ENCODE data around the gene HJURP.

The HJURP gene

DNA sequence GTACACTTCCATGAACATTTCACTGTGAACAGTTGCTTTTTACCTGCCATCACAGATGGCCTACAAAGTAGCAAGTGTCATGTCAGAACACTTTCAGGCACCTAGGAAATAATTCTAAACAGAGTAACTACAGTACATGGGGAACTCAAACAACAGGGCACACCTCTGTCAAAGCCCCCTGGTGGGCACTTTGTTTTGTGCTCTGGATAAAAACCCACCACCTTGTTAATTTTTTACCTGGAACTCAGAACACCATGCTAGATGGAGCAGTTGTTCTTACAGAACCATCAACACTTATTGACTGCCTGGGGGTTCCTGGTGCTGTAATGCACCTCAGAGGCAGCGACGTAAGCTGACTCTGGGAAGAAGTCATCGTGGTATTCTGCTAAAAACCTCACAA lies 11.5 kb upstream of the HJURP start:
- no peaks in the 10 kb centered on the region for H3K27me3 ChIP-seq (ENCODE audit: insufficient read depth, low read depth)
- no peaks in the 10 kb centered on the region for H3K36me3 ChIP-seq (ENCODE audit: insufficient read depth)
- no peak overlapping the region for H3K27ac ChIP-seq
- no peak overlapping the region for H3K9ac ChIP-seq
- no peak overlapping the region for H3K4me3 ChIP-seq (IDR thresholded peaks at IDR 0.05; ENCODE audit: insufficient read depth, low read depth, low read length)
- TF ChIP-seq, protein P1, sequence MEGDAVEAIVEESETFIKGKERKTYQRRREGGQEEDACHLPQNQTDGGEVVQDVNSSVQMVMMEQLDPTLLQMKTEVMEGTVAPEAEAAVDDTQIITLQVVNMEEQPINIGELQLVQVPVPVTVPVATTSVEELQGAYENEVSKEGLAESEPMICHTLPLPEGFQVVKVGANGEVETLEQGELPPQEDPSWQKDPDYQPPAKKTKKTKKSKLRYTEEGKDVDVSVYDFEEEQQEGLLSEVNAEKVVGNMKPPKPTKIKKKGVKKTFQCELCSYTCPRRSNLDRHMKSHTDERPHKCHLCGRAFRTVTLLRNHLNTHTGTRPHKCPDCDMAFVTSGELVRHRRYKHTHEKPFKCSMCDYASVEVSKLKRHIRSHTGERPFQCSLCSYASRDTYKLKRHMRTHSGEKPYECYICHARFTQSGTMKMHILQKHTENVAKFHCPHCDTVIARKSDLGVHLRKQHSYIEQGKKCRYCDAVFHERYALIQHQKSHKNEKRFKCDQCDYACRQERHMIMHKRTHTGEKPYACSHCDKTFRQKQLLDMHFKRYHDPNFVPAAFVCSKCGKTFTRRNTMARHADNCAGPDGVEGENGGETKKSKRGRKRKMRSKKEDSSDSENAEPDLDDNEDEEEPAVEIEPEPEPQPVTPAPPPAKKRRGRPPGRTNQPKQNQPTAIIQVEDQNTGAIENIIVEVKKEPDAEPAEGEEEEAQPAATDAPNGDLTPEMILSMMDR (conservative IDR thresholded peaks at IDR 0.05; ENCODE audit: low read depth, low read length) = peak; percentile 49
- H3K4me2 ChIP-seq = no peak overlapping the region
- H3K4me1 ChIP-seq (ENCODE audit: low read depth, poor library complexity, severe bottlenecking) = no peaks in the 10 kb centered on the region
- H2AFZ ChIP-seq (ENCODE audit: low read depth) = no peak overlapping the region
- no peaks in the 10 kb centered on the region for H4K20me1 ChIP-seq (ENCODE audit: insufficient read depth)
- no peaks in the 10 kb centered on the region for H3K79me2 ChIP-seq (ENCODE audit: insufficient read depth, low read depth)

DNA sequence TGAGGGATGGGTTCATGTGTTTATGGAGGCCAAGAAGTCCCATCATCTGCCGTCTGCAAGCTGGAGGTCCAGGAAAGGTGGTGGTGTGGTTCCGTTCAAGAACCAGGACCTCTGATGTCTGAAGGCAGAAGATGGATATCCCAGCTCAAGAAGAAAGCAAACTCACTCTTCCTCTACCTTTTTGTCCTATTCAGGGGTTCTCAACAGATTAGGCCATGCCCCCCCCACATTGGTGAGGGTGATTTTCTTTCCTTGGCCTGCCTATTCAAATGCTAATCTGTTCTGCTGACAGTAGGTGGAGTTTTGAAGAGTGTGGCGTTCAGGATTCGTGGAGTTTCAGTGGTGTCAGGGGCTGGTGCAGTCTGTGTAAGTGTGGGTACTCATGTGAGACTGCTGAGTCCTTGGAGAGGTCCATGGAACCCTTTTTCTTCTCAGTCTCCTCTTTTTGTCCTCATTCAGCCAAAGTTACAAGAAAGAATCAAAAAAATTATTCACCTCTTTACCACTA lies 8.0 kb upstream of the HJURP start:
- H2AFZ ChIP-seq (ENCODE audit: low read depth) = no peak overlapping the region
- H3K36me3 ChIP-seq (ENCODE audit: insufficient read depth) = no peaks in the 10 kb centered on the region
- H4K20me1 ChIP-seq (ENCODE audit: insufficient read depth) = no peaks in the 10 kb centered on the region
- no peak overlapping the region for H3K4me2 ChIP-seq
- H3K4me1 ChIP-seq (ENCODE audit: low read depth, poor library complexity, severe bottlenecking) = no peaks in the 10 kb centered on the region
- no peak overlapping the region for H3K27ac ChIP-seq
- no peaks in the 10 kb centered on the region for H3K27me3 ChIP-seq (ENCODE audit: insufficient read depth, low read depth)
- no peak overlapping the region for H3K4me3 ChIP-seq (IDR thresholded peaks at IDR 0.05; ENCODE audit: insufficient read depth, low read depth, low read length)
- no peaks in the 10 kb centered on the region for H3K79me2 ChIP-seq (ENCODE audit: insufficient read depth, low read depth)
- TF ChIP-seq, protein P1 (conservative IDR thresholded peaks at IDR 0.05; ENCODE audit: low read depth, low read length) = no peak
- H3K9ac ChIP-seq = no peak overlapping the region

DNA sequence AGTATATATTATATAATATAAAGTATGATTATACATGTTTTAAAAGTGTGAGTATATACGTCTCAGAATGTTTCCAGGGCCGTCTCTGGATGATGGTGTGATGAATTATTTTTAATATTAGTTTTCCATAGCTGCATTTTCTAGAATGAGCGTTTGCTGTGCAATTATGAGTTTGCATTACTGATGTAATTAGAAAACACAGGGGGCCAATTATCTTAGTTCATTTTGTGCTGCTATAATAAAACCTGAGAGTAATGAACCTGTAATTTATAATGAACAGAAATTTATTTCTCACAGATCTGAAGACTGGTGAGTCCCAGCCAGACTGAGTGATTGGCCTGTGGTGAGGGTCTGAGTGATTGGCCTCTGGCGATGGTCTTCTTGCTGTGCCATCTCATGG lies 4.0 kb upstream of the HJURP start:
- Histone ChIP-seq H3K36me3 (ENCODE audit: insufficient read depth) (no peaks in the 10 kb centered on the region), H3K27ac (no peak overlapping the region), H3K4me1 (ENCODE audit: low read depth, poor library complexity, severe bottlenecking) (peaks cover 6% of the 10 kb centered on the region), H2AFZ (ENCODE audit: low read depth) (no peak overlapping the region), H3K79me2 (ENCODE audit: insufficient read depth, low read depth) (peaks cover 10% of the 10 kb centered on the region), H3K4me2 (no peak overlapping the region), H3K27me3 (ENCODE audit: insufficient read depth, low read depth) (no peaks in the 10 kb centered on the region), H4K20me1 (ENCODE audit: insufficient read depth) (no peaks in the 10 kb centered on the region), H3K4me3 (IDR thresholded peaks at IDR 0.05; ENCODE audit: insufficient read depth, low read depth, low read length) (no peak overlapping the region), H3K9ac (no peak overlapping the region)
- TF ChIP-seq, protein P1 (conservative IDR thresholded peaks at IDR 0.05; ENCODE audit: low read depth, low read length) = no peak

DNA sequence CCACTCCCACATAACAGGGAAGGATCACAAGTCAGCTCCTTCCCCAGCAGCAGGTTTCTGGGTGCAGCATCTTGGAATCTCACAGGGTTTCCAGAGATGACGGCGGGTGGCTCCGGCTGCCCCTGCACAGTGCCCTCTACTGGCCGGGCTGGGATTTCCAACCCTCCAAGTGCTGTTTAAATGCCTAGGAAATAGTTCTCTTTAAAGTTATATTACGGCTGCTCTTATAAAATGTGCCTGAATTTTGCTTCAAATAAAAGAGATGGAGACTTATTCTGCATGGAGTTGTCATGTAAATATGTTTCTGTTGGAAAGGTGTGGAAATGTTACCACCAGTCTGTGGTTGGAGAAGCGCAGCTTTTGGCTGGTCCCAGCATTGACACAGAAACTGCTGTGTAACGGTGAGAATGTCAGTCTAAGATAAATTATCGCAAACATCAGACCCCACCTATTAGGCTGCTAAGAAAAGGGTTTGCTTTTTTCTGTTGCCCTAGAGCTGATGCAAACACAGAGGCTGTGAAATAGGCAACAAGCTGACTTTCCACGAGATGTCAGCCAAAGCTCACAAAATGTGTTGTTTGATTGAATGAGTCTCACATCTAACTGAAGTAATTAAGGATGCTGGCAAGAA lies 3.3 kb upstream of the HJURP start:
- H3K9ac ChIP-seq = no peak overlapping the region
- no peak overlapping the region for H3K4me3 ChIP-seq (IDR thresholded peaks at IDR 0.05; ENCODE audit: insufficient read depth, low read depth, low read length)
- peaks cover 13% of the 10 kb centered on the region for H3K4me1 ChIP-seq (ENCODE audit: low read depth, poor library complexity, severe bottlenecking)
- no peaks in the 10 kb centered on the region; the same call in 1 of the 2 replicates for H4K20me1 ChIP-seq (ENCODE audit: insufficient read depth)
- H3K27ac ChIP-seq = no peak overlapping the region
- no peak overlapping the region for H3K4me2 ChIP-seq
- H3K79me2 ChIP-seq (ENCODE audit: insufficient read depth, low read depth) = peaks cover 17% of the 10 kb centered on the region
- TF ChIP-seq, protein P1 (conservative IDR thresholded peaks at IDR 0.05; ENCODE audit: low read depth, low read length) = peak; percentile 81
- no peaks in the 10 kb centered on the region for H3K27me3 ChIP-seq (ENCODE audit: insufficient read depth, low read depth)
- no peaks in the 10 kb centered on the region; the same call in 1 of the 2 replicates for H3K36me3 ChIP-seq (ENCODE audit: insufficient read depth)
- no peak overlapping the region for H2AFZ ChIP-seq (ENCODE audit: low read depth)

All from KMS-11 (cell line).